PC-3 (cell line): ENCODE measurements around the gene POLR1A. TPM values are rescaled to one million over a fixed set of nuclear protein-coding genes. Genes with fewer than 3 reads are reported as not detected.

Source experiments
- ATAC-seq: fragments of 200-7000 bp; cut with Tn5 transposase; 2 replicates; pipeline ENCODE4 v1.9.1; 2020; ENCODE audit warnings: mild to moderate bottlenecking, moderate library complexity
- BruUV-seq: library from RNA; stranded (reverse); fragments of 400-500 nt; replicated peaks from 2 replicates; lab custom pipeline; 2021; lab: Mats Ljungman, UMichigan
- CTCF ChIA-PET: fragments of 300-600 bp; sonication (Branson Sonifier 250); formaldehyde crosslinking; loops from one replicate; lab custom pipeline; 2022; ENCODE audit warnings: antibody characterized with exemption; lab: Charles Lee
- POLR2A ChIA-PET: fragments of 300-600 bp; sonication (Branson Sonifier 250); formaldehyde crosslinking; loops from one replicate; lab custom pipeline; 2022; ENCODE audit warnings: antibody characterized with exemption; ENCODE audit not compliant: unreplicated experiment; lab: Charles Lee
- DNase-seq: peaks from one replicate; pipeline ENCODE4 v3.0.0-alpha.2; 2015
- H2AFZ ChIP-seq: fragments of 300-600 bp; sonication (generic); 2 replicates; pipeline ENCODE4 v1.6.0; 2016; ENCODE audit warnings: antibody characterized with exemption, low read length
- H3F3A ChIP-seq: fragments of 300-600 bp; sonication (generic); one replicate; pipeline ENCODE4 v1.6.0; 2017; ENCODE audit warnings: antibody characterized with exemption, low read length, control low read depth, mild to moderate bottlenecking; ENCODE audit not compliant: unreplicated experiment
- H3K27ac ChIP-seq: fragments of 300-600 bp; sonication (generic); 2 replicates; pipeline ENCODE4 v1.5.1; 2016; ENCODE audit warnings: mild to moderate bottlenecking, low read length
- H3K27me3 ChIP-seq: fragments of 300-600 bp; sonication (generic); 2 replicates; pipeline ENCODE4 v1.6.1; 2016; ENCODE audit warnings: low read length, mixed read lengths
- H3K36me3 ChIP-seq: fragments of 300-600 bp; sonication (generic); 2 replicates; pipeline ENCODE4 v1.6.1; 2016; ENCODE audit warnings: low read depth, mixed run types, low read length, mixed read lengths
- H3K4me1 ChIP-seq: fragments of 300-600 bp; sonication (generic); 2 replicates; pipeline ENCODE4 v1.5.1; 2016; ENCODE audit warnings: low read length; ENCODE audit not compliant: insufficient read depth
- H3K4me2 ChIP-seq: fragments of 300-600 bp; sonication (generic); 2 replicates; pipeline ENCODE4 v1.6.0; 2016; ENCODE audit warnings: low read length
- H3K4me3 ChIP-seq: fragments of 300-600 bp; sonication (generic); 2 replicates; pipeline ENCODE4 v1.5.1; 2016; ENCODE audit warnings: mild to moderate bottlenecking, low read length, mixed read lengths
- H3K79me2 ChIP-seq: fragments of 300-600 bp; sonication (generic); 2 replicates; pipeline ENCODE4 v1.6.1; 2017; ENCODE audit warnings: low read length, mixed read lengths
- H3K9ac ChIP-seq: fragments of 300-600 bp; sonication (generic); 2 replicates; pipeline ENCODE4 v1.6.0; 2016; ENCODE audit warnings: mild to moderate bottlenecking, low read length
- H3K9me2 ChIP-seq: fragments of 300-600 bp; sonication (generic); replicated peaks from 2 replicates; pipeline ENCODE4 v1.6.1; 2016; ENCODE audit warnings: mixed run types, low read length, mixed read lengths
- H3K9me3 ChIP-seq: fragments of 300-600 bp; sonication (generic); 2 replicates; pipeline ENCODE4 v1.6.1; 2016; ENCODE audit warnings: low read length, mixed read lengths
- H4K20me1 ChIP-seq: fragments of 300-600 bp; sonication (generic); 2 replicates; pipeline ENCODE4 v1.6.1; 2016; ENCODE audit warnings: low read length, mixed read lengths
- EZH2 ChIP-seq: fragments of 300-600 bp; sonication (generic); IDR thresholded peaks from one replicate; pipeline ENCODE4 v1.6.1; 2017; ENCODE audit warnings: antibody characterized with exemption, mild to moderate bottlenecking, low read length; ENCODE audit not compliant: unreplicated experiment
- EZH2phosphoT487 ChIP-seq: fragments of 300-600 bp; sonication (generic); IDR thresholded peaks from 2 replicates; pipeline ENCODE4 v1.6.1; 2018; ENCODE audit warnings: mild to moderate bottlenecking, antibody characterized with exemption, low read length, borderline replicate concordance
- intact Hi-C: fragments of 100-400 bp; cut with micrococcal nuclease; formaldehyde crosslinking; loops from 2 replicates; pipeline ENCODE4 v1.9.0; 2023
- total RNA-seq: library from RNA; depleted of rRNA; stranded (reverse); fragments of >200 nt; gene quantifications from 2 replicates; pipeline ENCODE4 v1.2.3, GENCODE V29; 2014
- TF ChIP-seq, protein P1 (sequence below): fragments of 300-600 bp; sonication (generic); conservative IDR thresholded peaks from 2 replicates; pipeline ENCODE4 v1.5.1; 2017; ENCODE audit warnings: antibody characterized with exemption, low read depth, mild to moderate bottlenecking, low read length

POLR1A gene
- total RNA-seq, 1 experiment from 2014 or later, result 25.1 TPM

- H3K9me3 ChIP-seq, result no peaks in the 10 kb centered on the region
- H3K9ac ChIP-seq, result no peak overlapping the region
- no peak overlapping the region for H3K4me2 ChIP-seq
- no TSS peak for BruUV-seq
- H3K27me3 ChIP-seq, result no peaks in the 10 kb centered on the region
- DNase-seq, result no peak
- H2AFZ ChIP-seq, result no peak overlapping the region
- ChIA-PET CTCF (no interaction called here), POLR2A (no interaction called here)
- 0 out of 2 replicates have a peak, but pooled peaks have one; percentile 8 for ATAC-seq
- H3K79me2 ChIP-seq, result no peaks in the 10 kb centered on the region
- H3K4me3 ChIP-seq, result no peak overlapping the region
- no peak for TF ChIP-seq EZH2phosphoT487
- TF ChIP-seq EZH2, result no peak
- H3K36me3 ChIP-seq, result peaks cover 8% of the 10 kb centered on the region; the same call in 1 of the 2 replicates
- H3K9me2 ChIP-seq, result no peaks in the 10 kb centered on the region
- intact Hi-C loops, result no loop called here
- H3F3A ChIP-seq, result no peaks in the 10 kb centered on the region
- H3K27ac ChIP-seq, result no peak overlapping the region
- no peaks in the 10 kb centered on the region for H4K20me1 ChIP-seq
- H3K4me1 ChIP-seq, result peaks cover 3% of the 10 kb centered on the region; the same call in 1 of the 2 replicates
Measured at GRCh38 chr2:86020984-86021383, 84.7 kb downstream of the POLR1A start.

- intact Hi-C loops, result no loop called here
- peak; percentile 33 for DNase-seq
- BruUV-seq, result no TSS peak
- no peaks in the 10 kb centered on the region for H3F3A ChIP-seq
- H3K9me2 ChIP-seq, result no peaks in the 10 kb centered on the region
- no peak overlapping the region for H2AFZ ChIP-seq
- no peaks in the 10 kb centered on the region for H3K36me3 ChIP-seq
- H3K4me1 ChIP-seq, result peaks cover 3% of the 10 kb centered on the region; the same call in 1 of the 2 replicates
- H3K79me2 ChIP-seq, result no peaks in the 10 kb centered on the region
- TF ChIP-seq, protein P1, sequence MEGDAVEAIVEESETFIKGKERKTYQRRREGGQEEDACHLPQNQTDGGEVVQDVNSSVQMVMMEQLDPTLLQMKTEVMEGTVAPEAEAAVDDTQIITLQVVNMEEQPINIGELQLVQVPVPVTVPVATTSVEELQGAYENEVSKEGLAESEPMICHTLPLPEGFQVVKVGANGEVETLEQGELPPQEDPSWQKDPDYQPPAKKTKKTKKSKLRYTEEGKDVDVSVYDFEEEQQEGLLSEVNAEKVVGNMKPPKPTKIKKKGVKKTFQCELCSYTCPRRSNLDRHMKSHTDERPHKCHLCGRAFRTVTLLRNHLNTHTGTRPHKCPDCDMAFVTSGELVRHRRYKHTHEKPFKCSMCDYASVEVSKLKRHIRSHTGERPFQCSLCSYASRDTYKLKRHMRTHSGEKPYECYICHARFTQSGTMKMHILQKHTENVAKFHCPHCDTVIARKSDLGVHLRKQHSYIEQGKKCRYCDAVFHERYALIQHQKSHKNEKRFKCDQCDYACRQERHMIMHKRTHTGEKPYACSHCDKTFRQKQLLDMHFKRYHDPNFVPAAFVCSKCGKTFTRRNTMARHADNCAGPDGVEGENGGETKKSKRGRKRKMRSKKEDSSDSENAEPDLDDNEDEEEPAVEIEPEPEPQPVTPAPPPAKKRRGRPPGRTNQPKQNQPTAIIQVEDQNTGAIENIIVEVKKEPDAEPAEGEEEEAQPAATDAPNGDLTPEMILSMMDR, result no peak
- TF ChIP-seq EZH2phosphoT487 (no peak), EZH2 (no peak)
- ChIA-PET CTCF (interaction anchor here (0.6 kb wide), 1 partner anchor 41 kb away, joined by 3 read pairs; no protein-coding TSS in a partner anchor), POLR2A (no interaction called here)
- no peaks in the 10 kb centered on the region for H4K20me1 ChIP-seq
- no peaks in the 10 kb centered on the region for H3K9me3 ChIP-seq
- no peak overlapping the region for H3K4me2 ChIP-seq
- no peaks in the 10 kb centered on the region for H3K27me3 ChIP-seq
- no peak overlapping the region for H3K27ac ChIP-seq
- H3K4me3 ChIP-seq, result no peak overlapping the region
- H3K9ac ChIP-seq, result no peak overlapping the region
- no peak for ATAC-seq
Measured at GRCh38 chr2:86019121-86019520, 86.6 kb downstream of the POLR1A start.

DNA sequence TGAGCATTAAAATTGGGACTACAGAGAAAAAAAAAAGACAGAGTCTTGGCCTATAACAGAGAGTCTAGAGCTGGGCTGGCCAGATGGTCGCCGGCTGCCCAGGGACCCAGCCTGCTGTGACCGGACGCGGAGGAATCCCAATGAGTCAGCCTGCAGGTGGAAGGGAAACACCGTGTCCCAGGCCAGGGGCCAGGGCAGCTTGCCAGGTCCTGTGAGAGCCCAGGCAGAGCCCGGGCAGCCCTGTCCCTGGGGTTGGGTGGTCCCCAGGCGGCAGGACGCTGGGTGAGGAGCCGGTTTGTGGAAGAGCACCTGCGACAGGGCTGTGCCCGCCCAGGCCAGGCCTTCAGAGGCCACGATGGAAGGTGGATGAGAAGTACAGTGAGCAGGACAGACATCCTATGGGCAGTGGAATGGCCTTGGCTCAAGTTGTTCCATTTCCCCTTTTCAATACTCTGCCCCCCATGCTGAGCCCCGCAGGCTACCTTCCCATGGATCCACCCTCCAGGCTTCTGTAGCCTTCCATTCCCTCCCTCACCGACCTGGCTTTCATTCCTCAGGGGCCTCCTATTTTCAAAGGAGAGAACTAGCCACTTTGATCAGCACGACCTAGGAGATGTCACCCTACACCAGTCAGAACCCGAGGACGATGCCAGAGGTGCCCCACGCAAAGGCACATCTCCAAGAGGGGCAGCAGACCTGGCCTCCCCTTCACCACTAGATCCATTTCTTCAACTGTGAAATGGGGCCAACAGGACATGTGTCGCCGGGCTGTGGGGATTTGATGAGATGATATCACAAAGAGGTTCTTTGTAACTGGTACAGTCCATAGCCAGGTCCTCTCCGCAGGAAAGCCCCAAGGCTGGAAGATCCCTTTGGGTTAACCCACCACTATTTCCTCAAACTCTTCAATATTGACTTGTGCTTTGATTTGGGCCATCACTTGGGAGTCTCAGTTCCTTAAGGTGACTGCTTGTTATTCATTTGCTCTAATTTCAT lies 87.5 kb downstream of the POLR1A start:
- CTCF ChIA-PET, result no interaction called here
- no peaks in the 10 kb centered on the region for H3K36me3 ChIP-seq
- H3K79me2 ChIP-seq, result no peaks in the 10 kb centered on the region
- DNase-seq, result peak; percentile 57
- peaks cover 3% of the 10 kb centered on the region; the same call in 1 of the 2 replicates for H3K4me1 ChIP-seq
- H3K4me3 ChIP-seq, result no peak overlapping the region
- H3F3A ChIP-seq, result no peaks in the 10 kb centered on the region
- H3K27me3 ChIP-seq, result no peaks in the 10 kb centered on the region
- intact Hi-C loops, result no loop called here
- H3K4me2 ChIP-seq, result no peak overlapping the region
- TF ChIP-seq EZH2phosphoT487 (no peak), EZH2 (no peak)
- TF ChIP-seq, protein P1, result no peak
- H3K9me2 ChIP-seq, result no peaks in the 10 kb centered on the region
- POLR2A ChIA-PET, result no interaction called here
- BruUV-seq, result no TSS peak
- no peaks in the 10 kb centered on the region for H3K9me3 ChIP-seq
- no peaks in the 10 kb centered on the region for H4K20me1 ChIP-seq
- H3K9ac ChIP-seq, result no peak overlapping the region
- H3K27ac ChIP-seq, result no peak overlapping the region
- H2AFZ ChIP-seq, result no peak overlapping the region
- ATAC-seq, result 0 out of 2 replicates have a peak, but pooled peaks have one; percentile 19
